ENCODE data around the gene PIK3AP1.

- no peak for TF ChIP-seq CTCF (IDR thresholded peaks at IDR 0.05 in 4 of 5, conservative IDR thresholded peaks at IDR 0.05 in 1 of 5)
- TF ChIP-seq POLR2A (IDR thresholded peaks at IDR 0.05), result no peak
These were observed 63.5 kb downstream of the PIK3AP1 start for GRCh38 chr10:96656839-96657238.

All from gastrocnemius medialis (tissue), 4 donors.